COLO668 (cell line): ENCODE results near the gene ZNF560.
"Not testable (repeated sequence)": the region's sequence is repeated elsewhere in the genome, so short reads cannot be mapped to it uniquely, and the experiment has no call there.

Source experiments
- DNase-seq: peaks from one replicate; lab custom pipeline; 2025; ENCODE audit not compliant: unreplicated experiment; lab: John Stamatoyannopoulos, UW

ZNF560 gene

DNA sequence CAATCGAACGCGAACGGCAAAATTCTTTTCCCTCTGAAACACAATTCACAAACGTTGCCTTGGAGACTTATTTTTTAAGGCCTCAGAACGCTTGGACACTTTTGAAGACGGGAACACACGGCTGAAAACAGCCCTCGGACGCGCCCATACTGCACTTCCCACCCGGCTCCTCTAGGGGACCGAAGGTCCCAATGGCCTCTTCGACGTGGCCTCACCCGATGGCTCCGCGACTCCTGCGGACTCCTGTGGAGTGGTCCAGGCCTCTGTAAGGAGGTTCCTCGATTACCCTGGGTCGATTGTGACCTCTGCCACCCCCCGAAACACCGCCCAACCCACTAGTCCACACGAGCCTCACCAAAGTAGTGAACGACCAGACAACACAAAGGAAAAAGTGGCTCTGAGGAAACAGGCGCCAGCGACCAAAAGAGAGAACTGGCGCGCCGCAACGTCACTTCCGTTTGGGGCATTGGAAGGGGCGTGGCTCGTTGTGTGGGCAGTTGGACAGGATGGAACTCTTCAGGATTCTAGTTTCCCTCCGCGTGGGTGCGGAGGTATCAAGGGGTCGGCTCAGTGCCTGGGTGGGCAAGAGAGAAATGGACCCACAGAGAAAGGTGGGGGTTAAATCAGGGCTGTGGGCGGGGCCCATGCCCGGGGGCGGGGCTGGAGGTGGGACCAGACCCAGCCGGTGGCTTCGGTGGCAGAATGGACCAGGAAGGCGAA, at the start of gene ZNF560:
ZNF560 (minus strand) TSS at position 434 of the 720 bp plus-strand sequence. CDS start 23,303 bp downstream, outside the sequence.
- DNase-seq = no peak

DNA sequence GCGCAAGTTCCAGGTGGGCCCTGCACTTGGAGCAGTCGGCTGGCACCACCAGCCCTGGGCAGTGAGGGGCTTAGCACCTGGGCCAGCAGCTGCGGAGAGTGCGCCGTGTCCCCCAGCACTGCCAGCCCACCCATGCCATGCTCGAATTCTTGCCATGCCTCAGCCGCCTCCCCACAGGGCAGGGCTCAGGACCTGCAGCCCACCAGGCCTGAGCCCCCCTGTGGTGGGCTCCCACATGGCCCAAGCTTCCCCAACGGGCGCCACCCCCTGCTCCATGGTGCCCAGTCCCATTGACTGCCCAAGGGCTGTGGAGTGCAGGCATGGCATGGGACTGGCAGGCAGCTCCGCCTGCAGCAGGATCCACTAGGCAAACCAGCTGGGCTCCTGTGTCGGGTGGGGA, 49.5 kb upstream of the ZNF560 start:
- DNase-seq = no peak

DNA sequence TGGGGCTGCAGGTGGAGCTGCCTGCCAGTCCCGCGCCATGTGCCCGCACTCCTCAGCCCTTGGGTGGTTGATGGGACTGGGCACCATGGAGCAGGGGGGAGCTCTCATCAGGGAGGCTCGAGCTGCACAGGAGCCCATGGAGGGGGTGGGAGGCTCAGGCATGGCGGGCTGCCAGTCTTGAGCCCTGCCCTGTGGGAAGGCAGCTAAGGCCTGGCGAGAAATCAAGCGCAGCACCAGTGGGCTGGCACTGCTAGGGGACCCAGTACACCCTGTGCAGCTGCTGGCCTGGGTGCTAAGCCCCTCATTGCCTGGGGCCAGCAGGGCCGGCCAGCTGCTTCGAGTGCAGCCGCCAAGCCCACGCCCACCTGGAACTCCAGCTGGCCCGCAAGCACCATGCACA, 42.9 kb upstream of the ZNF560 start:
- DNase-seq = not testable (repeated sequence)

DNA sequence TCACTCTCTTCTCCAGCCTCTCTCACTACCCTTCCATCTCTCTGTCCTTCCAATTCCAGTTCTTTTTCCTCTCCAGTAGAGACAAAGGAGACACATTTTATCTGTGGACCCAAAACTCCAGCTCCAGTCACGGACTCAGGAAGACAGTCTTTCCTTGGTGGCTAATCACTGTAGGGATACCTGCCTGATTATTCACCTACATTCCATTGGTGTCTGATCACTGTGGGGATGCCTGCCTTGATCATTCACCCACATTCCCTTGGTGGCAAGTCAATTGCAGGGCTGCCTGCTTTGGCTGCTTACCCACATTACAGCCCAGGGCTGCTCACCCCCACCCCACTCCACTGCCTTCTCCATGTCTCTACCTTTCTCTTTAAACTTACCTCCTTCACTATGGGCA, 41.5 kb upstream of the ZNF560 start:
- not testable (repeated sequence) for DNase-seq

DNA sequence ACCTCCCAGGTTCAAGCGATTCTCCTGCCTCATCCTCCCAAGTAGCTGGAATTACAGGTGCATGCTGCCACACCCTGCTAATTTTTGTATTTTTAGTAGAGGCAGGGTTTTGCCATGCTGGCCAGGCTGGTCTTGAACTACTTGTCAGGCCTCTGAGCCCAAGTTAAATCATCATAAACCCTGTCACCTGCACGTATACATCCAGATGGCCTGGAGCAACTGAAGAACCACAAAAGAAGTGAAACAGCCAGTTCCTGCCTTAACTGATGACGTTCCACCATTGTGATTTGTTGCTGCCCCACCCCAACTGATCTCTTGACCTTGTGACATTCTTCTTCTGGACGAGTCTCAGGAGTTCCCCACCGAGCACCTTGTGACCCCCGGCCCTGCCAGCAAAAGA, 40.8 kb upstream of the ZNF560 start:
- not testable (repeated sequence) for DNase-seq

DNA sequence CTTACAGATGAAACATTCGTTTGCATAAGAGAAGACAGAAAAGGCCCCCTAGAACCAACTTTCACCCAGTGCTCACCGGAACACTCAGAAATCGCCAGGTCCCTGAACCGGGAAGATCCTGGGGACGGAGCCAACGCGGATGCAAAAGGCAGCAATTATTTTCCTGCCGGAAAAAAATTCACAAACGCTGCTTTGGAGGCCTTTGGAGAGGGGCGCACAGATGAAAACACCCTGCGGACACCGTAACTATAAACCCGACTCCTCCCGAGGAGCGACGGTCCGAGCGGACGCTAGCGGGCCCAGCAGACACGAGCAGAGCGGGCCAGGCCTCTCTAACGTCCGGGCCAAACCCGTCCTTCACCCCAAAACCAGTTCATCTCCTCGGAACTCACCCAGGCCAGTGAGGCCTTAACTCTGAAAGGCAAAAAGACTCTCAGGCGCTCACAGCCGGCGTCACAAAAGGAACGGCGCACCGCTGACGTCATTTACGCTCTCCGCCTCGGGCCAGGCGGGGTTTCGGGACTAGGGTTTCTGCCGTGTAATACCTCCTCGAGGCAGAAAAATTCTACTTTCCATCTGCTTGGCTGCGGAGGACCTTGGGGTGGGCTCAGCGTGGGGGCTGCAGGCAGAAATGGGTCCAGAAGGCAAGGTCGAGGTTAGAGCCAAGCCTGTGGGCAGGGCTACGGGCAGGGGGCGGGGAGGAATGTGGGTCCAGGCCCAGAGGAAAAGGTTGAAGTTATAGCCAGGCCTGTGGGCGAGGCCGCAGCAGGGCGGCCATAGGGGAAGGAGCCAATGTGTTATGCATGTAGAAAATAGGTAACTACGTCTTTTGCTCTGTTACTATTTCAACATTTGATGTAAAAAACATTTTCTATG, 40.0 kb upstream of the ZNF560 start, which contains the start of gene ZNF426:
ZNF426 (minus strand) TSS at position 463 of the 876 bp plus-strand sequence. CDS start 2,413 bp downstream, outside the sequence.
- peak; percentile 89 for DNase-seq

DNA sequence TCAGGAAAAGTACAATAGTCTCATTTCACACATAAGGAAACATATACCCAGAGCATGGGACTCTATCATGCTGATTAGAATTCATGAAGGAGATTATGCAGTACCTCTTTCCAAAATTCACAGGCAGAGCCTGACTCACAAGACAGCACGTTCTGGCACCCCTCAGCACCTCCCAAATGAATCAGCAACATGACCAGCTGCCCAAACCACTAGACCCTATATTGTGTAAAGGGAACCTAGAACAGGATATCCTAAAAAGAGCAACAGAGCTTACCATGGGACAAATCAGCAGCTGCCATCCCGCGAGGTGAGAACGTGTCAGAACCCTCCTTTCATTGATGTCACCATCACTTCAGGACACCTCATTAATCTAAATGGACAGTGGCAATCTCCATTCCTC, 37.5 kb upstream of the ZNF560 start:
- no peak for DNase-seq

DNA sequence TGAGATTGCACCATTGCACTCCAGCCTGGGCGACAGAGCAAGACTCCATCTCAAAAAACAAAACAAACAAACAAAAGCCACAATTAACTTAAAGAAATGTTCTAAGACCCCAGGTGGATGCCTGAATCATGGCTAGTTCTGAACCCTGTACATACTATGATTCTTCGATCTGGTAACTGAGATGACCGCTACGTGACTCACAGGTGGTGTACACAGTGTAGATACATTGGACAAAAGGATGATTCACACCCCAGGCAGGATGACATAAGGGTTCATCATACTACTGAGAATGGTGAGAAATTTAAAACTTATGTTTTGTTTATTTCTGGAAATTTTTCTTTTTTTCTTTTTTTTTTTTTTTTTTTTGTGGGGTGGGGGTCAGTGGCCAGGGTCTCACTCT, 33.5 kb upstream of the ZNF560 start:
- DNase-seq = no peak

DNA sequence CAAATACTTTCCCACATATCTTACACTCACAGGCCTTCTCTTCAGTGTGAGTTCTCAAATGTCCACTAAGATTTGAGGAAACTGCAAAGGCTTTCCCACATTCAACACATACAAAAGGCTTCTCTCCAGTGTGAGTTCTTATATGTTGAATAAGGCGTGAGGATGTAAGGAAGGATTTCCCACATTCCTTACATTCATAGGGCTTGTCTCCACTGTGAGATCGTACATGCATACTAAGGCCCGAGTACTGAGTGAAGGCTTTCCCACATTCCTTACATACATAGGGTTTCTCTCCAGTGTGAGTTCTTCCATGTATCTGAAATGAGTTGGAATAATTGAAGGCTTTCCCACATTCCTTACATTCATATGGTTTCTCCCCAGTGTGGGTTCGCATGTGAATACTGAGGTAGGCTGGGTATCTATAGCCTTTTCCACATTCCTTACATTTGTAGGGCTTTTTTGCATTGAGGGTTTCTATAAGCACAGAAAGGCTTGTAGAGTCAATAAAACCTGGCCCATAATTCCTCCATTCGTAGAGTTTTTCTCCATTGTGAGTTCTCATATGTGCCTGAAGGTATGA, 30.4 kb upstream of the ZNF560 start:
- no peak for DNase-seq

DNA sequence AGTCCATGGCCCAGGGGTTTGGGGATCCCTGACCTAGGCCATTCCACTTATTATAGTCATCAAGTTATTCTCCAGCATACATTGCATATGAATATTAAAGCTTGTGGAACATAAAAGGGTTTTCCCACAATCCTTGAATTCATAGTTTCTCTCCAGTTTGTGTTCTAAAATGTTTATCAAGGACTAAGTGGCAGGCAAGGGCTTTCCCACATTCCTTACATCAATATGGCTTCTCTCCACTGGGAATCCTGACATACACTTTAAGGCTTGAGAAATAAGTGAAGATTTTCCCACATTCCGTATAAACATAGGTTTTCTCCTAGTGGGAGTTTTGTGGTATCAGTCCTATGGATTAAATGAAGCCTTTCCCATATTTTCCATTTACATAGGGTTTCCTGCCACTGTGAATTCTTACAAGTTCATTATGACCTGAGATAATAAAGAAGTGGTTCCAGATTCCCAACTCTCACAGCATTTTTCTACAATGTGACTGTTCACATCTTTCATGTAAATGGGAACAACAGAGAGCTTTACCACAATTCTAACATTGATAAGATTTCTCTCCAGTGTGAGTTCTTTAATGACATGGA, 25.6 kb upstream of the ZNF560 start:
- no peak for DNase-seq

DNA sequence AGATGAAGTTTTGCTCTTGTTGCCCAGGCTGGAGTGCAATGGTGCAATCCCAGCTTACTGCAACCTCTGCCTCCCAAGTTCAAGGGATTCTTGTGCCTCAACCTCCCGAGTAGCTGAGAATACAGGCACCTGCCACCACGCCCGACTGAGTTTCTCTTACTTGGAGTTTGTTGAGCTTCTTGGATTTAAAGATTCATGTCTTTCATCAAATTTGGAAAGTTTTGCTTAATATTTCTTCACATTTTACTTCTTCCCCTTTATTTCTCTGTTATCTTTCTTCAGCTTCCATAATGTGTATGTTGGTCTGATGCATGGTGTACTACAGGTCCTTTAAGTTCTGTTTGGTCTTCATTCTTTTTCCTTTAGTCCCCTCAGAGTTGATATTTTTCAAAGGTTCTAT, 8.9 kb upstream of the ZNF560 start:
- DNase-seq = no peak

DNA sequence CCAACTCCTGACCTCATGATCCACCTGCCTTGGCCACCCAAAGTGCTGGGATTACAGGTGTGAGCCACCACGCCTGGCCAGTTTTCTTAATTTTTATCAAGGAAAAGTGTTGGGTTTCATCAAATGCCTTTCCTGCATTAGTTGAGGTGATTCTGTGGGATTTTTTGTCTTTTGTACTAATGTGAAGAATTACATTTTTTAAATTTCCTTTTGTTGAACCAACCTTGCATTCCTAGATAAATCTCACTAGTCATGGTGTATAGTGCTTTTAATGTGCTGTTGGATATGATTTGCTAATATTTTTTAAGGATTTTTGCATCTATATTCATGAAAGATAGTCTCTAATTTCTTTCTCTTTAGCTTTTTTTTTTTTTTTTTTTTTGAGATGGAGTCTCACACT, 2.4 kb upstream of the ZNF560 start:
- DNase-seq = no peak

DNA sequence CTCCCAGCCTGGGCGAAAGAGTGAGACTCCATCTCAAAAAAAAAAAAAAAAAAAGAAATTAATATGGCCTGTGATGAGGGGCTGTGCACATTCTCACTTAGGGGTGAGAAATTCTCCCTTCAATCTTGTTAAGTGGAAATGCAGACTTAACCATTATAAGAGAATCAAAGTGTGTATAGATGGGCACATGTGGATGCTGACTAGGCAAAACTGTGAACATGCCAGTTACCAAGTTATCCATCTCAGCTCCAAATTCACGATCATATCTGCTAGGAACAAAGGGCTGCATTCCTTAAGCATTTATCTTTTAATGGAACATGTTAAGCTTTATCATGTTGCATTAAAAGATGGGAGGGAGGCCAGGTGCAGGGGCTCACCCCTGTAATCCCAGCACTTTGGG, 4.3 kb downstream of the ZNF560 start:
- DNase-seq = no peak

DNA sequence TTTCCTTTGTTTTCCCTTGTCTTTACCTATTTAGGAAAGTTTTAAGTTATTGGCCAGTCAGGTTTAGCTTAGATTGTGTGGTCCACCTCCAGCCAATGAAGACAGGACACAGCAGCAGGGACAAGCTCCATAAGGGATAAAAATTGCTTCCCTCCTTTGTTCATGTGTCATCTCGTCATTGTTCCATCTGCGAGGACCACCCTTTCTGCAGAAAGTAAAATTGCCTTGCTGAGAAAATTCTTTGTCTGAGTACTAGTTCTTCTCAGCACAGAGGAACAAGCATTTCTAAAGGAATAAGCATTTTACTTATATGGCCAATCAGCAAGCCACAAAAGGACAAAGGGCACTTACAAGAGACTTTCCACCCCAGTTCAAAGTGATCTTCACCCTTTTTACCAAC, 11.4 kb downstream of the ZNF560 start:
- DNase-seq = no peak

DNA sequence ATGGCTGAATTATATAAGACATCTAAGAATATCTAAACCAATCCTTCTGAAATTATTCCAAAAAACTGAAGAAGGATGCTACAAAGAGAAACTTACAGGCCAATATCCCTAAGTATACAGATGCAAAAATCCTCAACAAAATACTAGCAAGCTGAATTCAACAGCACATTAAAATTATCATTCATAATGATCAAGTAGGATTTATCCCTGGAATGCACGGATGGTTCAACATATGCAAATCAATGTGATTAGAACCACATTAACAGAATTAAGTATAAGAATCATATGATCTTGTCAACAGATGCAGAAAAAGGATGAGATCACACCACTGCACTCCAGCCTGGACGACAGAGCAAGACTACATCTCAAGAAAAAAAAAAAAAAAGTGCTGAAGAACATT, 13.3 kb downstream of the ZNF560 start:
- DNase-seq = no peak

DNA sequence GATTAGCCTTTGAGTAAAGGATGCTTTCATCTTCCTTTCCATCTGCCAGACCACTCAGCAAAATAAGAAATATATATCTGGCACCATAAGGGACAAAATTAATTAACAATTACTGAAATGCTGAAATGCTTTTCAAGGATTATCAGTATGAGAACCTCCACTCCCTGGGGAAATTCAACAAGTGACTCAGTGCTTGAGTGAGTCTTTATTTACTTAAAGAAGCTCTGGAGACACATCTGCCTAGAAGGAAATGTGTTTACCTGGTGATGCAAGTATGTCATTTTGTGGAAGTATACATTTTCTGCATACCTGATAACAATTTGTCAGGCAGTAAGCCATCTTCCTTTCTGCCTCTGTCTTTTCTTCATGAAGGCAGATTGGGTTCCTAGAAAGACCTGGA, 23.4 kb downstream of the ZNF560 start:
- DNase-seq = no peak

DNA sequence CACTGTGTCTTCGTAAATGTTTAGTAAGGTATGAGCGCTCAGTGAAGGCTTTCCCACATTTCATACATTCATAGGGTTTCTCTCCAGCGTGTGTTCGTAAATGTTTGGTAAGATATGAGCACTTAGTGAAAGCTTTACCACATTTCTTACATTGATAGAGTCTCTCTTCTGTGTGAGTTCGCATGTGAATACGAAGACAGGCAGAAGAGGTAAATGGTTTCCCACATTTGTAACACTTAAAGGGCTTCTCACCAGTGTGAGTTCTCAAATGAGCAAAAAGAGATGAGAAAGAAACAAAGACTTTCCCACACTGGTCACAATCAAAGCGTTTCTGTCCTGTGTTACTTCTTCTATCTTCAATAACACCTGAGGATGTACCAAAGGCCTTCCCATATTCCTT, 31.3 kb downstream of the ZNF560 start:
- no peak for DNase-seq

DNA sequence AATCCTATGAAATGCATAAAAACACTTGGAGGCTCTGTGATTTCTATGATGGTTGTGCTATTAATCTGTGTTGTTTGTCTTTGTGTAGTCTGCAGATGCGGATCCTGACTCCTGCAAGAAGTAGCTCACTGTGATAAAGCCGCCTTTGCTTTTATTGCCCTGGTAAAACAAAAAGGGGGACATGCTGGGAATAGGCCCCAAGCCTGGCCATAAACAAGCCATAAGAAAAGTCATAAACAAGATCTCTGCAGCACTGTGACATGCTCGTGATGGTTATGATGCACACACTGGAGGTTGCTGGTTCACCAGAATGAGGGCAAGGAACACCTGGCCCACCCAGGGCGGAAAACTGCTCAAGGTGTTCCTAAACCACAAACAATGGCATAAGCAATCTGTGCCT, 36.5 kb downstream of the ZNF560 start:
- no peak for DNase-seq

DNA sequence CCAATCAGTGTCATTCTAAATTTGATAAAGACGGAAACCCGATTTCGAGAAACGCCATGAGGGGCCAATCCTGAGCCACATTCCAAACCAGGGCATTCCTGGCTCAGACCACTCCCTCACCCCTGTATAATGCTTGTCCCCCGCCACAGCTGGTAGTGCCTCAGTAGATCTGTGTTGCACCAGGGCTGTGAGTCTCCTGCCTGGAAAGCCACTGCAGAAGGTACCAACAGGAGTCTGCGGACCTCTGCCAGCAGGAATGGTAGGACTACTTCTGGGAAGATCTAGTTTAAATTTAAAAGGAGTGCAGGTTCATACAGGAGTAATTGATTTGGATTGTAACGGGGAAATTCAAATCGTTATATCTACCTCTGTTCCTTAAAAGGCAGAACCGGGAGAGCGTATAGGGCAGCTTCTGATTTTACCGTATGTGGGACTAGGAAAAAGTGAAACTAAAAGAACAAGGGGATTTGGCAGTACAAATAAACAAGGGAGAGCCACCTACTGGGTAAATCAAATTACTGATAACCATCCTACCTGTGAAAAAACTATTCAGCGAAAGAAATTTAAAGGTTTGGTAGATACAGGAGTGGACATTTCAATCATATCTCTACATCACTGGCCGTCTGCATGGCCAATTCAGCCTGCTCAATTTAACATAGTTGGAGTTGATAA, 42.3 kb downstream of the ZNF560 start:
- DNase-seq = no peak

DNA sequence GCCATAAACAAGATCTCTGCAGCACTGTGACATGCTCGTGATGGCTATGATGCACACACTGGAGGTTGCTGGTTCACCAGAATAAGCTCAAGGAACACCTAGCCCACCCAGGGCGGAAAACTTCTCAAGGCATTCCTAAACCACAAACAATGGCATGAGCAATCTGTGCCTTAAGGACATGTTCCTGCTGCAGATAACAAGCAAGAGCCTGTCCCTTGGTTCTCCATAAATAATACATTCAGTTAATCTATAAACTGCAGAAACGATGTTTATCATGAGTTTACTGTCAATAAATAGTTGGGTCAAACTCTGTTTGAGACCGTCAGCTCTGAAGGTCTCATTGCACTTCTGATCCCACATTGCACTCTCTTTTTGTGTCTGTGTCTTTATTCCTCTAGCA, 44.5 kb downstream of the ZNF560 start:
- no peak for DNase-seq

DNA sequence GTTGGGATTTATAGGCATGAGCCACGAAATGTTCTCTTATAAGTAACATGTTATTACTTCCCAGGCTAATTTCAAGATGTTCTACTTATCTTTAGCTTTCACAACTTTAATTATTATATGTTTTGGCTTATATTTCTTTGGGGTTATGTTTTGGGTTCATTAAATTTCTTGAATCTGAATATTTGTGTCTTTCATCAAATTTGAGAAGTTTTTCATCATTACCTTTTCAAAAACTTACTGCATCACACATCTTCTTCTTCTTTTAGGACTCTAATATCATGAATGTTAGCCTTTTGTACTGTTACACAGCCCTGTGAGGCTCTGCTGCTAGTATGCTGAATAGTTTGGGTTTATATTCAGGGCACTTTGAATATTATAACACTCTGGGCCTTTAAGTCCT, 53.4 kb downstream of the ZNF560 start:
- no peak for DNase-seq
